ENCODE measurements around the gene TPM1.

GRCh38 chr15:63063877-63064409 lies 21.4 kb downstream of the TPM1 start:
- TF ChIP-seq MAX (IDR thresholded peaks at IDR 0.05) (no peak), CTCF (IDR thresholded peaks at IDR 0.05; ENCODE audit: low read depth, low read length, missing input control) (no peak), NR2F2 (IDR thresholded peaks at IDR 0.05) (no peak), RXRA (IDR thresholded peaks at IDR 0.05) (no peak), FOXA1 (IDR thresholded peaks at IDR 0.05) (no peak), ZBTB33 (IDR thresholded peaks at IDR 0.05) (no peak), EGR1 (IDR thresholded peaks at IDR 0.05; ENCODE audit: low read depth in 2 of 2) (no peak), REST (IDR thresholded peaks at IDR 0.05) (no peak), RAD21 (IDR thresholded peaks at IDR 0.05) (no peak), YY1 (IDR thresholded peaks at IDR 0.05) (no peak), TAF1 (conservative IDR thresholded peaks at IDR 0.05) (no peak)

All from liver (tissue), 3 donors.